Endothelial cell (in vitro differentiated cells): ENCODE results near the gene PALD1. TPM values are rescaled to one million over a fixed set of nuclear protein-coding genes. Genes with fewer than 3 reads are reported as not detected.
A peak's percentile ranks its signal among the peaks of the same experiment; 100 is the strongest.

Experiments
- DNase-seq: peaks from one replicate; pipeline ENCODE4 v3.0.0; 2021; ENCODE audit warnings: low spot score
- H3K27ac Mint-ChIP-seq: one replicate; pipeline ENCODE4 v1.8.0; 2021; ENCODE audit warnings: mixed read lengths, inconsistent platforms; ENCODE audit not compliant: unreplicated experiment
- H3K27me3 Mint-ChIP-seq: one replicate; pipeline ENCODE4 v1.8.0; 2021; ENCODE audit warnings: mild to moderate bottlenecking, moderate library complexity, mixed read lengths, inconsistent platforms; ENCODE audit not compliant: unreplicated experiment
- H3K36me3 Mint-ChIP-seq: one replicate; pipeline ENCODE4 v1.8.0; 2021; ENCODE audit warnings: mild to moderate bottlenecking, low read depth, mixed read lengths, inconsistent platforms; ENCODE audit not compliant: unreplicated experiment
- H3K4me1 Mint-ChIP-seq: one replicate; pipeline ENCODE4 v1.8.0; 2021; ENCODE audit warnings: mild to moderate bottlenecking, mixed read lengths, inconsistent platforms; ENCODE audit not compliant: unreplicated experiment
- H3K4me3 Mint-ChIP-seq: one replicate; pipeline ENCODE4 v1.8.0; 2021; ENCODE audit warnings: mild to moderate bottlenecking, mixed read lengths, inconsistent platforms; ENCODE audit not compliant: unreplicated experiment
- H3K9me3 Mint-ChIP-seq: one replicate; pipeline ENCODE4 v1.8.0; 2021; ENCODE audit warnings: mixed read lengths, inconsistent platforms; ENCODE audit not compliant: unreplicated experiment
- CTCF ChIP-seq: fragments of 200-600 bp; sonication (generic); IDR thresholded peaks from one replicate; pipeline ENCODE4 v1.5.0; 2021; ENCODE audit warnings: antibody characterized with exemption; ENCODE audit not compliant: unreplicated experiment
- total RNA-seq: library from RNA; stranded (reverse); fragmentation: NEBNext Ultra II Directional; extraction: Animal tissue kit (Norgen Biotek cat#: 25700); gene quantifications from one replicate; pipeline ENCODE4 v1.2.1, GENCODE V29; 2021; ENCODE audit not compliant: unreplicated experiment

Gene PALD1
- total RNA-seq, 1 donor from 2014 or later: 166 TPM

GRCh38 chr10:70514591-70514990, 36.0 kb downstream of the PALD1 start:
- peak overlapping the region; percentile 30 for H3K27ac Mint-ChIP-seq

GRCh38 chr10:70515035-70515667, 36.6 kb downstream of the PALD1 start:
- Mint-ChIP-seq H3K27ac (peak overlapping the region; percentile 30), H3K4me1 (peaks cover 53% of the 10 kb centered on the region), H3K4me3 (no peak overlapping the region), H3K36me3 (peaks cover 43% of the 10 kb centered on the region), H3K27me3 (peaks cover 12% of the 10 kb centered on the region), H3K9me3 (no peaks in the 10 kb centered on the region)
- TF ChIP-seq CTCF: no peak
- no peak for DNase-seq

More at GRCh38 chr10:70514591-70514990, 36.0 kb downstream of the PALD1 start:
- no peaks in the 10 kb centered on the region for H3K9me3 Mint-ChIP-seq
- no peak for TF ChIP-seq CTCF
- peaks cover 38% of the 10 kb centered on the region for H3K36me3 Mint-ChIP-seq
- H3K27me3 Mint-ChIP-seq: peaks cover 15% of the 10 kb centered on the region
- DNase-seq: no peak
- peaks cover 54% of the 10 kb centered on the region for H3K4me1 Mint-ChIP-seq
- no peak overlapping the region for H3K4me3 Mint-ChIP-seq

- no peak for DNase-seq
- TF ChIP-seq CTCF: no peak
- Mint-ChIP-seq H3K27ac (no peak overlapping the region), H3K4me3 (peak overlapping the region; percentile 23), H3K36me3 (peaks cover 29% of the 10 kb centered on the region), H3K9me3 (no peaks in the 10 kb centered on the region), H3K27me3 (peaks cover 14% of the 10 kb centered on the region), H3K4me1 (peaks cover 45% of the 10 kb centered on the region)
Observed at GRCh38 chr10:70518695-70519094, 40.1 kb downstream of the PALD1 start.

- Mint-ChIP-seq H3K27ac (no peak overlapping the region), H3K9me3 (no peaks in the 10 kb centered on the region), H3K36me3 (peaks cover 30% of the 10 kb centered on the region), H3K4me3 (no peak overlapping the region), H3K27me3 (peaks cover 17% of the 10 kb centered on the region), H3K4me1 (peaks cover 61% of the 10 kb centered on the region)
- TF ChIP-seq CTCF: no peak
- DNase-seq: no peak
Observed at GRCh38 chr10:70523057-70523456, 44.5 kb downstream of the PALD1 start.

GRCh38 chr10:70523549-70523948, 45.0 kb downstream of the PALD1 start:
- no peak overlapping the region for H3K27ac Mint-ChIP-seq
- H3K4me1 Mint-ChIP-seq: peaks cover 57% of the 10 kb centered on the region
- peaks cover 17% of the 10 kb centered on the region for H3K27me3 Mint-ChIP-seq
- no peak overlapping the region for H3K4me3 Mint-ChIP-seq
- H3K9me3 Mint-ChIP-seq: no peaks in the 10 kb centered on the region
- DNase-seq: no peak
- H3K36me3 Mint-ChIP-seq: peaks cover 33% of the 10 kb centered on the region
- TF ChIP-seq CTCF: no peak
